HUES48 (cell line): ENCODE results near the gene DYSF.

Source experiments
- H3K27ac ChIP-seq: one replicate; pipeline ENCODE4 v1.7.0; 2013; ENCODE audit warnings: low read depth, low read length, inconsistent platforms
- H3K27me3 ChIP-seq: 2 replicates; pipeline ENCODE4 v1.6.1; 2013; ENCODE audit warnings: mild to moderate bottlenecking, low read length; ENCODE audit not compliant: control insufficient read depth, insufficient read depth
- H3K36me3 ChIP-seq: 2 replicates; pipeline ENCODE4 v1.6.1; 2013; ENCODE audit warnings: low read length; ENCODE audit not compliant: control insufficient read depth, insufficient read depth
- H3K4me1 ChIP-seq: 2 replicates; pipeline ENCODE4 v1.6.1; 2013; ENCODE audit warnings: mild to moderate bottlenecking, low read length; ENCODE audit not compliant: control insufficient read depth, insufficient read depth
- H3K4me3 ChIP-seq: 2 replicates; pipeline ENCODE4 v1.5.1; 2013; ENCODE audit warnings: mild to moderate bottlenecking, low read depth, low read length
- H3K9ac ChIP-seq: 2 replicates; pipeline ENCODE4 v1.6.1; 2013; ENCODE audit warnings: mild to moderate bottlenecking, low read depth, low read length, moderate library complexity
- H3K9me3 ChIP-seq: 2 replicates; pipeline ENCODE4 v1.6.1; 2013; ENCODE audit warnings: low read length; ENCODE audit not compliant: control insufficient read depth, insufficient read depth

DYSF gene

DNA sequence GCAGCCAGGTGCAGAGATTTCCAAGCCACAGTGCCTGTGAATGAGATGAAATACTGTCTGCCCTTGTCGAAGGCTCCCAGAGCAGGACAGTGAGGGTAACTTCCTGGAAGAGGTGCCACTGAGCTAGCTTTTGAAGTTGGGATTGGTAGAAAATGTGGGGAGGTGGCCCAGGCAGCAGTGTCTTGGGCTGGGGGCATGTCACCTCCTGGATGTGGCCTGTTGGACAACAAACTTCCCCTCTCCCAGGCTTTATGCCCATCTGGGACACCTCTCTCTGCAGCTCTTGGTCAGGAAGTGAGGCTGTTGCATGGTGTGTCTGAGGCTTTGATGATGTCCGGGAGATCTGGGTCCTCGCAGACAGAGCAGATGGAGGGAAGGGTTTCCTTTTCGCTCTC lies 151.4 kb downstream of the DYSF start:
- no peaks in the 10 kb centered on the region for H3K27me3 ChIP-seq
- H3K9ac ChIP-seq = no peak overlapping the region
- H3K27ac ChIP-seq = no peak overlapping the region

DNA sequence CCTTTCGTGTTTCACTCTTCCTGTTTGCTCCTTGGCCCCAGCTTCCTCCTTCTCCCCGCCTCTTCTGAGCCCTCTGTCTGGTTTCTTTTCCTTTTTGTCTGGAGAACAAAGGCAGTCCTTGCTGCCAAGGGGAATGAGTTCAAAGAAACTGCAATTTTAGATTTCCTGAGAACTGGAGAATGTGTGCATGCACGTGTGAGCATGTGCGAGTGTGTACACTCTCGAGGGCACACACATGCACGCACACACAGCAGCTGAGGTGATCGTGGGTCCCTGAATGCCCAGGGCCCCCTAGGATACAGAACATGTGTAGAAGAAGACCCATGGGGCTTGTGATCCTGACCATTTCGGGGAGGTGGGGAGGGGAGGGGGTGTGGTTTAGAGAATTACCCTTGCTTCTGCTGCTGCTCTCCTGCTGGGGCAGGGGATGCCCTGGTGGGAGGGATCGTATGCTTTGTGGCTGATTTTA lies 151.8 kb downstream of the DYSF start:
- H3K27ac ChIP-seq = no peak overlapping the region

More for the DNA sequence above, 151.4 kb downstream of the DYSF start:
- Histone ChIP-seq H3K4me1 (peaks cover 22% of the 10 kb centered on the region), H3K36me3 (no peaks in the 10 kb centered on the region), H3K9me3 (no peaks in the 10 kb centered on the region), H3K4me3 (no peak overlapping the region)

DNA sequence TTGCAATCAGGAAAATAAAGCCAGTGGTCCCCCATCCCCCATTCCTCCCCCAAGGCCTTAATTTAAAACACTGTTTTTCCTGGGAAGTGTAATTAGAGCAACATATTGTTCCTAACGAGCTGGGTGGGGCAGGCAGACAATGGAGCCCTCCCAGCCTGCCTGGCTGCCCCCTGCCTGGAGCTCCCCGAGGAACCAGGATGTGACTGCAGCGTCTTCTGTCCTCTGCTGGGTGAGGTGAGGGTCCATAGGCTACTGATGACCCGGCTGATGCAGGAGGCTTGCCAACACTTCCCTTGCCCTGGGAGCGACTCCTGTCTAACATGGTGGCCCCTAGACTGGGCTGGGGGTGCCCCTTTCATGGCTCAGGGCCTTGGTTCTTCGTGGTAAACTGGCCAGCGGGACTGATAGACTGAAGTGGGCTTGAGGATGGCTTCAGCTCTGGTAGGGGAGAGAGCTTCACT lies 152.4 kb downstream of the DYSF start:
- H3K4me1 ChIP-seq = peaks cover 22% of the 10 kb centered on the region
- H3K36me3 ChIP-seq = no peaks in the 10 kb centered on the region
- no peaks in the 10 kb centered on the region for H3K9me3 ChIP-seq
- no peaks in the 10 kb centered on the region for H3K27me3 ChIP-seq
- H3K27ac ChIP-seq = no peak overlapping the region
- no peak overlapping the region for H3K9ac ChIP-seq
- no peak overlapping the region for H3K4me3 ChIP-seq

More for the DNA sequence above, 151.8 kb downstream of the DYSF start:
- H3K27me3 ChIP-seq = no peaks in the 10 kb centered on the region
- no peaks in the 10 kb centered on the region for H3K36me3 ChIP-seq
- H3K9ac ChIP-seq = no peak overlapping the region
- H3K4me1 ChIP-seq = peaks cover 22% of the 10 kb centered on the region
- no peak overlapping the region for H3K4me3 ChIP-seq
- no peaks in the 10 kb centered on the region for H3K9me3 ChIP-seq

DNA sequence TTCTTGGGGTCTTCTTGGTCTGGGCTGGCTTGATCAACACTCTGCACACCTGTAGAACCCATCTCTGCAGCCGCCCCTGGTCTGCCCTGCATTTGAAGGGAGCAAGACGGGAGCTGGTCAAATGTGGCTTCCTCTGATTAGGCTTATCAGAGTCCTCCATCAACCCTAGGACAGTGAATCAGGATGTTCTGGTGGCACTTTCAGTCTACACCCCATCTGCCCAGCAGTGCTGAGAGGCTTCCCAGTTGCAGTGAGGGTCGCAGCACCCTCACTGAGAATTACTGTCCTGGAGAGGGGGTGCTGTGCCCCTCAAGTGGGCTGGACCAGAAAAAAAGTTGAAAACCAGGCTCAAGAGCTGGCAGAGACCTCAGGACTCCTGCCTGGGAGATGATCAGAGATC lies 152.9 kb downstream of the DYSF start:
- Histone ChIP-seq H3K36me3 (no peaks in the 10 kb centered on the region), H3K4me3 (no peak overlapping the region), H3K27ac (no peak overlapping the region), H3K9me3 (no peaks in the 10 kb centered on the region), H3K9ac (no peak overlapping the region), H3K4me1 (peaks cover 22% of the 10 kb centered on the region), H3K27me3 (no peaks in the 10 kb centered on the region)

DNA sequence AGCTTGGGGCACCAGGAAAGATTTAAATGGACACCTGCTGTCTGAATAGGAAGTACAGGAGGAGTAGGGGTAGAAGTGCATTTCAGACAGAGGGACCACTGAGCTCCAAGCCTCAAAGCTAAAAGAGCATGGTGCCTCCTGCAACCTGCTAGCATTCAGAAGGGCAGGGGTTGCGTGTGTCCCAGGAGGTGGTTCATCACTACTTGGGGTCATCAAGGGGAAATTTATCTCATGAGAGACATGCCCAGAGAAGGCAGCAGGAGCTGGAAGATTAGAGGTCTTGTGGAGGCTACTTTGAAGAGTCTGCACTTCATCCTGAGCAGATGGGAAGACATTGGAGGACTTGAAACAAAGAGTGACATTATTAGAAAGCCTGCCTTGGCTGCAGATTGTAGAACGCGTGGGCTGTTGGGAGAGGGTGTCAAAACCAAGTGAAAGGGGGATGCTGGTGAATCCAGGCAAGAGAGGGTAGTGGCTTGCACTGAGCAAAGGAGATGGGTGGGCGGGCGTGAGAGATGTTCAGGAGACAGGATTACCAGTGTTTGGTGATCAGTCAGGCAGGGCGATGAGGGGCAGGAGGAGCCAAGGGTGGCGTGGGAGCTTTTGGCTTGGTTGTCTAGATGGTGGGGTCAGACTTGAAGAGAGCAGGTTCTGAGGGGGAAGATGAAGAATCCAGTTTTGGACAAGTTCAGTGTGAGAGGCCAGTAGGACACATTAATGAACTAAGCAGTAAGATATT lies 154.0 kb downstream of the DYSF start:
- Histone ChIP-seq H3K27ac (no peak overlapping the region), H3K4me3 (no peak overlapping the region), H3K36me3 (no peaks in the 10 kb centered on the region), H3K4me1 (peaks cover 22% of the 10 kb centered on the region), H3K9ac (no peak overlapping the region), H3K9me3 (no peaks in the 10 kb centered on the region), H3K27me3 (no peaks in the 10 kb centered on the region)

DNA sequence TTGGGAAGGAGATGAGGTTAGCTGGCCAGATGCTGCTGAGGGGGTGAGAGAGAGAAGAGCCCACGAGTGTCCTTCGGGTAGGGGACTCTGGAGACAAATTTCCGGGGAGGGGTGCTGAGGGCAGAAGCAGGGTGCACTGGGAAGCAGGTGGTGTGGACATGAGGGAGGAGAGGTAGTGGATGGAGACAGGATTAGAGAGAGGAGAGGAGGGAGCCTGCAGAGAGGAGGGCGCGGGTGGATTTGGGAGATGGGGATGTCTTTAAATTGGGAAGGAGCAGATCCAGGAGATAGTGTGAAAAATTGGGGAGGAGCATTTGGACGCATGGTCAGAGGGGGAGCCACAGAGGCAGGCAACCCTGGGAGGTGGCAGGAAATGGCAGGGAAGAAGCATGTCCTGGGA lies 154.7 kb downstream of the DYSF start:
- H3K27me3 ChIP-seq = no peaks in the 10 kb centered on the region
- no peaks in the 10 kb centered on the region for H3K9me3 ChIP-seq
- no peak overlapping the region for H3K4me3 ChIP-seq

DNA sequence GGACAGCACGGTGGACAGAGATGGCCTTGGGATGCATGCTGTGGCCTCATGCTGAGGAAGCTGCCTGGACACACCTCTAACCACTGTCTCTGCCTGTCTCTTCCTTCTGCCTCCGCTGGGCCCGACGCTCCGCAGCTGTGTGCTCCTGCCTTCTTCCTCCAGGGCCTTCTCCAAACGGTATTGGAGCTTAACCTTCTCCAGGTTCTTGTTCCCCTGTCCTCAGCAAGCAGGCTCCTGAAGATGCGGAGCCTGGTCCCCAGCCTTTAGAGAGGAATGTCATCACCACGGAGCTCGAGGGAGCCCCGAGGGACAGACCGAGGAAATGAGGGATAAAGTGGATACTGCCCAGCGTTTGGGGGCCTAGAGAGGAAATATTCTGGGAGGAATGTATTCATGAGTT lies 155.1 kb downstream of the DYSF start:
- no peaks in the 10 kb centered on the region for H3K9me3 ChIP-seq
- H3K4me1 ChIP-seq = peaks cover 17% of the 10 kb centered on the region
- no peak overlapping the region for H3K27ac ChIP-seq
- H3K4me3 ChIP-seq = no peak overlapping the region
- no peaks in the 10 kb centered on the region for H3K36me3 ChIP-seq
- H3K9ac ChIP-seq = no peak overlapping the region
- H3K27me3 ChIP-seq = no peaks in the 10 kb centered on the region

More for the DNA sequence above, 154.7 kb downstream of the DYSF start:
- Histone ChIP-seq H3K4me1 (peaks cover 21% of the 10 kb centered on the region), H3K27ac (no peak overlapping the region), H3K36me3 (no peaks in the 10 kb centered on the region), H3K9ac (no peak overlapping the region)

DNA sequence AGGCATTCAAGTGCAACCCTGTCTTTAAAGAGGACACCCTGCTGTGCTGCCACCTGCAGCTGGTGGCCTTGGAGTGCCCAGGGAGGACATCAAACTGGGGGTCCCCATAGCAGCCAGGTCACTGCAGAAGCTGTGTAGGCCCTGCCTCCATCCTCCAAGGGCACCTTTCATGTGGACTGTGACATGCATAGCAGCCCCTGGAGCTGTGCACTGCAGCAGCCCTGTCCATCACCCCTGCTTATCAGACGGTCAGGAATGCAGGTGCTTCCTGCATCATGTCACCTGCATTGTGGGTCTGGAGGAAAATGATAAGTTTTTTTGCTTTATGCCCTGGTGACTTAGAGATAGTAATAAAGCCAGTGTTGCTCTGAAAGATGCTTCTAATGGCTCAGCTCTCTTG lies 155.7 kb downstream of the DYSF start:
- H3K4me1 ChIP-seq = peaks cover 14% of the 10 kb centered on the region
- H3K4me3 ChIP-seq = no peak overlapping the region
- H3K27ac ChIP-seq = no peak overlapping the region
- no peaks in the 10 kb centered on the region for H3K9me3 ChIP-seq
- no peaks in the 10 kb centered on the region for H3K36me3 ChIP-seq
- H3K9ac ChIP-seq = no peak overlapping the region
- H3K27me3 ChIP-seq = no peaks in the 10 kb centered on the region

DNA sequence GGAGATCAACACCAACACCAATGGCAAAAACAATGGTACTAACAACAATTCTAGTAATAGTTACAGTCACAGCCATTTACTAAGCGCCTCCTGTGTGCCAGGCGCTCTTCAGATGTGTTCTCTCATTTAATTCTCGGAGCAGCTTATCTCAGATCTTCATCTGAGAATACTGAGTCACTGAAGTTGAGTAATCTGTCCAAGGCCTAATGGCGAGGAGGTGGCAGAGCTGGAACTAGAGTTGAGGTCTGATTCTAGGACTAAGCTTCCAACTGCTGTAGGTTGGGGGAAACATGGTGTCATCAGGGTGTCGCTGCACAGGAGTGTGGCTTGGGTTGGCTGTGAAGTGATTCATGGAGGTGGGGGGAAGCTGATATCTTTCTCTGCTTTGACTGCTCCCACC lies 156.1 kb downstream of the DYSF start:
- Histone ChIP-seq H3K27me3 (no peaks in the 10 kb centered on the region), H3K27ac (no peak overlapping the region), H3K9ac (no peak overlapping the region), H3K9me3 (no peaks in the 10 kb centered on the region), H3K36me3 (no peaks in the 10 kb centered on the region), H3K4me3 (no peak overlapping the region), H3K4me1 (peaks cover 14% of the 10 kb centered on the region)

DNA sequence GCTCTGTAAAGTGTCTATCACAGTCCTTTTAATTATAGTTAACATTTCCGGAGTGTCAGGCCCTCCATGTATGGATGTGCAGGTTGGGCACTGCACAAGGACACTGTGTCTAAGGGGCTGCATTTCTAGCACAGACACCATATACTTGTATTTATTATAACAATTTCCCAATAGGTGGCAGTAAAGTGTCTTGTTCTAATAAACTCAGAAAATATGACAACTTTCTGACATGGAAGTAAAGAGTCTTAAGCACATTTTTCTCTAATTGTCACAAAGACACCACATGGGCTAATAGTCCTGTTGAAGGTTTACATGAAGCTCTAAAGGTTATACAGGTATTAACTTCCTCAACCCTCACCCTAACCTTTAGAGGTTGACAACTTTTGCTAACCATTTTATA lies 156.6 kb downstream of the DYSF start:
- H3K9ac ChIP-seq = no peak overlapping the region
- H3K27ac ChIP-seq = no peak overlapping the region
- H3K4me1 ChIP-seq = peaks cover 10% of the 10 kb centered on the region
- no peak overlapping the region for H3K4me3 ChIP-seq
- H3K9me3 ChIP-seq = no peaks in the 10 kb centered on the region
- no peaks in the 10 kb centered on the region for H3K36me3 ChIP-seq
- no peaks in the 10 kb centered on the region for H3K27me3 ChIP-seq

DNA sequence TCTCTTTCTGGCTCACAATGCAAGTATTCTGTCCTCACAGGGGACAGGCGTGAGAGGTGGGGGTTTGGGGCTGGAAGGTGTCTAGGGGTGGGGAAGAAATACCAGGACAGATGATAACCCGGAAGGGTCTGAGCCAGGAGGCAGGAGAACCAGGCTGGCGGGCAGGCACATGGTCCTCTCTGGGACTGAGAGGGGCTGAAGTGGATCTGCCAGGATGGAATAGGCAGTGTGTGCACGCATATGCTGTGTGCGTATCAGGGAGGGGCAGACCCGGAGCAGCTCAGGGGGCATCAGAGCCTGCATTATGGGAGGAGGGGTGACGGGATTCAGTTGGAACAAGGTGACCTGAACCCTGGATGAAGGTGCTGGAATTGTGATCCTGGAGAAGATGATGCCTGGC lies 157.3 kb downstream of the DYSF start:
- Histone ChIP-seq H3K27me3 (no peaks in the 10 kb centered on the region), H3K27ac (no peak overlapping the region), H3K4me3 (no peak overlapping the region), H3K9me3 (no peaks in the 10 kb centered on the region), H3K4me1 (peaks cover 3% of the 10 kb centered on the region), H3K36me3 (no peaks in the 10 kb centered on the region), H3K9ac (no peak overlapping the region)
